HT-29 (cell line): ENCODE measurements around the gene LTV1. TPM values are rescaled to one million over a fixed set of nuclear protein-coding genes. Genes with fewer than 3 reads are reported as not detected.
"Not testable (repeated sequence)": the region's sequence is repeated elsewhere in the genome, so short reads cannot be mapped to it uniquely, and the experiment has no call there.

ENCODE experiments used
- DNase-seq: peaks from one replicate; pipeline ENCODE4 v3.0.0-alpha.2; 2015; ENCODE audit warnings: low spot score
- total RNA-seq: library from RNA; depleted of rRNA; stranded (reverse); fragments of >200 nt; shearing (Covaris generic); gene quantifications from 2 replicates; pipeline ENCODE4 v1.2.3, GENCODE V29; 2014; rRNA removed

Gene LTV1, protein sequence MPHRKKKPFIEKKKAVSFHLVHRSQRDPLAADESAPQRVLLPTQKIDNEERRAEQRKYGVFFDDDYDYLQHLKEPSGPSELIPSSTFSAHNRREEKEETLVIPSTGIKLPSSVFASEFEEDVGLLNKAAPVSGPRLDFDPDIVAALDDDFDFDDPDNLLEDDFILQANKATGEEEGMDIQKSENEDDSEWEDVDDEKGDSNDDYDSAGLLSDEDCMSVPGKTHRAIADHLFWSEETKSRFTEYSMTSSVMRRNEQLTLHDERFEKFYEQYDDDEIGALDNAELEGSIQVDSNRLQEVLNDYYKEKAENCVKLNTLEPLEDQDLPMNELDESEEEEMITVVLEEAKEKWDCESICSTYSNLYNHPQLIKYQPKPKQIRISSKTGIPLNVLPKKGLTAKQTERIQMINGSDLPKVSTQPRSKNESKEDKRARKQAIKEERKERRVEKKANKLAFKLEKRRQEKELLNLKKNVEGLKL
- 11.2 and 11.8 TPM in 2 replicates for total RNA-seq

DNA sequence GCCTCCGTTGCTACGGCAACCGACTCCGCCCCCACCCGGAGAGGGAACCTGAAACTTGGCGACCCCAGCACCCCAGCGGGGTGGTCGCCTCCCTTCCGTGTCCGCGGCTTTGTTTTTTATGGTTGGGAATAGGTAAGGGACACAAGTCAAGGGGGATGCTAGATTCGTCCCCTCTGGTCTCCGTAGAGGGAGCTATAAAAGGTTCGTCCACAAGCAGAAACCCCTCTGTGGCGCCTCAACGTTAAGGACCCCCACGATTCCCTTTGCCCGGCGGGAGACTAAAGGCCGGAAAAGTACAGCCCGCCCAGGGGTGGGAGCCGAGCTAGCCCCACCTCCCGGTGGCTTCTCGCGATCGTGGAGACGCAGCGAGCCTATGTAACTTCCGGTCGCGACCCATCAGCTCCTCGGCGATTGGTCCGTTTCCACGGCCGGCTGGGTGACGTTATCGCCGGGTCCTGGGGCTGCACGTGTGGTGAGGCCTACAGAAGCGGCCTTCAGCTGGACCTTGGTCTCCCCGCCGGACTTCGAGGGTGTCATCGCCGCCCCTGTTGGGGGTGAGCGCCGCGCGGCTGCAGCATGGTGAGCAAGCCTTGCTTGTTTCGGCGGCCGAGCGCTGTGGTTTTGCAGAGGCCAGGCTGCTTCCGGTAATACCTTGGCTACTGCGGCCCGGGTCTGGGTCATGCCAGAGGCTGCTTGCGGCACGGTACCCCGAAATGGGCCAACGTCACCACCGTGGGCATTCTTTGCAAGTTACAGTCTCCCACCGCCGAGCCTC, at the start of gene LTV1:
TSS of gene LTV1 (plus strand) at position 437 of the 775 bp plus-strand sequence. CDS start at position 577, 140 bp downstream.
- DNase-seq, result peak; percentile 95

DNA sequence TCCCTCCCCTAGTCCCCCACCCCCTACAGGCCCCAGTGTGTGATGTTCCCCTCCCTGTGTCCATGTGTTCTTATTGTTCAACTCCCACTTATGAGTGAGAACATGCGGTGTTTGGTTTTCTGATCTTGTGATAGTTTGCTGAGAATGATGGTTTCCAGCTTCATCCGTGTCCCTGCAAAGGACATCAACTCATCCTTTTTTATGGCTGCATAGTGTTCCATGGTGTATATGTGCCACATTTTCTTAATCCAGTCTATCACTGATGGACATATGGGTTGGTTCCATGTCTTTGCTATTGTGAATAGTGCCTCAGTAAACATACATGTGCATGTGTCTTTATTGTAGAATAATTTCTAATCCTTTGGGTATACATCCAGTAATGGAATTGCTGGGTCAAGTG, 46.6 kb upstream of the LTV1 start:
- DNase-seq, result not testable (repeated sequence)

DNA sequence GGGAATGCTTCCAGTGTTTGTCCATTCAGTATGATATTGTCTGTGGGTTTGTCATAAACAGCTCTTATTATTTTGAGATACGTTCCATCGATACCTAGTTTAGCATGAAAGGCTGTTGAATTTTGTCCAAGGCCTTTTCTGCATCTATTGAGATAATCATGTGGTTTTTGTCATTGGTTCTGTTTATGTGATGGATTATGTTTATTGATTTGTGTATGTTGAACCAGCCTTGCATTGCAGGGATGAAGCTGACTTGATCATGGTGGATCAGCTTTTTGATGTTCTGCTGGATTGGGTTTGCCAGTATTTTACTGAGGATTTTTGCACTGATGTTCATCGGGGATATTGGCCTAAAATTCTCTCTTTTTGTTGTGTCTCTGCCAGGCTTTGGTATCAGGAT, 44.7 kb upstream of the LTV1 start:
- DNase-seq, result not testable (repeated sequence)

DNA sequence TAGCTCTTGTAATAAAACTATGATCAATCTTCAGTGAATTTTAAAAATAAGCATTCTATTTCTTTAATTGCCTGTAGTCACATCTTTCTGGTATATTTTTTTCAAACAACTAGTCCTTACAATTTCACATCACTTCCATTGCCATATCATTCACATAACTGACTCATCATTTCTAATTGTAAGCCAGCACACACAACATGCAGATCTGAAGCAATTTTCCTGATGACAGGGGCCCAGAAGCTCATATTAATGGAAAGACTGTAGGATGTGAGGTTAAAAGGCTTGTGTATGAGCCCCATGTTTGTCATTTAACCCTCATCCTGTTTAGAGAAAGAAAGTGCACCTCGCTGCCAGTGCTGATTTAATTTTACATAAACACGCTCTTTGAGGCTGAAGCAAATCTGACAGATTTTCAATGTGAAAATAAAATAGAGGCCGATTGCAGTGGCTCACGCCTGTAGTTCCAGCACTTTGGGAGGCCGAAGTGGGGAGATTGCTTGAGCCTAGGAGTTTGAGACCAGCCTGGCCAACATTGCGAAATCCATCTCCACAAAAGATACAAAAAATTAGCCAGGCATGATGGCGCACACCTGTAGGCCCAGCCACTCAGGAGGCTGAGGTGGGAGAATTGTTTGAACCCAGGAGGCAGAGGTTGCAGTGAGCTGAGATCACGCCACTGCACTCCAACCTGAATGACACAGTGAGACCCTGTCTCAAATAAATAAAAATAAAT, 40.1 kb upstream of the LTV1 start:
- DNase-seq, result no peak

DNA sequence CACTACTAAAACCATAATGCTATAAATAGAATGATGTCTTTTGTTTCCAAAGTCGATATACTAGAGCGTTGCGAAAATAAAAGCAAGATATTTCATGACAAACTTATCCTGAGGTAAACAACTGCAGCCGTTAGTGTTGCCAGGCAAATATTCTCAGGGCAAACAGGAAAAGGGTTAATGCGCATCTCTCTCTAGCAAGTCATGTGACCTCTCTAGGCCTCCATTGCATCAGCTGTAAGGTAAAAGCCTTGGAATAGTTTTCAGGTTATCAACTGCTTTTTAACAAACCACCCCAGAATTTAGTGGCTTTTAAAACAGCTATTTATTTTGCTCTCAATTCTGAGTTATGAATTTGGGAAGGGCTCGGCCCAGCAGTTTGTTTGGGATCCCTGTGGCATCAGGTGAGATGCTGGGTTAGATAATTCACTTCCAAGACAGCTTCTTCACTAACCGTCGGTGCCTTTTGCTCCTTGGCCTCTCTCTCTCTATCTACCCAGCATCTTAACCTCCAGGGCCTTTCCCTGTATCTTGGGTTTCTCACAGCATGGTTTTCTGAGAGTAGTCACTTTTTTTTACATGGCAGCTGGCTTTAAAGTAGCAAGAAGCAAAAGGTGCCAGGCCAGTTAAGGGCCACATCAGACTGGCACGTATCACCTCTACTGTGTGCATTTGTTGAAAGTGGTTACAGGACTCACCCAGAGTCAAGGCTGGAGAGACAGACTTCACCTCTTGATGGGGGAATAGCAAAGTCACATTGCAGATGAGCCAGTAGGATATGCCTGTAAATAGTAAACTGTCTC, 39.2 kb upstream of the LTV1 start:
- DNase-seq, result no peak

DNA sequence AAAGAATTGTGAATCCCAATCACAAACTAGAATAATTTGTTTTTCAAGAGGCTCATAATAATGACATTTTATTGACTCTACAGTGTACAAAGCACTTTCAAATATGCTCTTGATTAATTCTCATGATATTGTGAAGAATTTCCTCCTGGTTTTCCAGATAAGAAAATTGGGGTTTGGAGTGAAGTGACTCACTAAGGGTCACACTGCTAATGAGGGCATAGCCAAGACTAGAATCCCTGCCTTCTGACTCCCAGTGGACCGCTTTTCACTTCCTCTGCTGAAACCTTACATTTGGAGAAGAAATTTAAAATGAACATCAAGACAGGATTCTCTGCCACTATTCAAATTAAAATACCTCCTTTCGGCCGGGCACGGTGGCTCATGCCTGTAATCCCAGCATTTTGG, 38.3 kb upstream of the LTV1 start:
- DNase-seq, result no peak

DNA sequence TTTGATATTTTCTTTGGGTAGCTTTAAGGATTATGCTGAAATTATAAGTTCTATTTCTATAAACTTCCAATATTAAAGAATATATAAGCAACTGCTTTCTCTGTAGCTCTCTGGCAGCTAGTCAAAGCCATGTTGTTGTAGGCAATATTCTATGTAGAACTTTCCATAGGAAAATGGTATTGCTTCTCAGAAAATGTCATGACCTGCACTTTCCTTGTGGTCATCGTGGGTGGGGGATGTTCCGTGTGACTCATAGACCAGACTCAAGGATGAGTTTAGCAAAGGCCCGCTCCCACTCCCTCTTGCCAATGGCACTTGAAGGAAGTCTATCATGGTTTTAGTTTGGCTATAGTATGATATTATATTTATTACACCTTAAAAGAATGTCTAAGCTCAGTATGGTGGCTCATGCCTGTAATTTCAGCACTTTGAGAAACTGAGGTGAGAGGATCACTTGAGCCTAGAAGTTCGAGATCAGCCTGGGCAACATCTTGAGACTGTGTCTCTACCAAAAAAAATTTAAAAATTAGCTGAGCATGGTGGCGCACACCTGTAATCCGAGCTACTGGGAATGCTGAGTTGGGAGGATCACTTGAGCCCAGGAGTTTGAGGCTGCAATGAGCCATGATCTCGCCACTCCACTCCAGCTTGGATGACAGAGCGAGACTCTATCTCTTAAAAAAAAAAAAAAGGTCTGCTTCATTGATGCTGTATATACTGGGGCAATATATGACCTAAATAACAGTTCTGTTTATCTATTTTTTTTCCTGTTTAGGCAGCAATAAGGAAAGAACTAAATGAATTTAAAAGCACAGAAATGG, 36.6 kb upstream of the LTV1 start:
- no peak for DNase-seq

DNA sequence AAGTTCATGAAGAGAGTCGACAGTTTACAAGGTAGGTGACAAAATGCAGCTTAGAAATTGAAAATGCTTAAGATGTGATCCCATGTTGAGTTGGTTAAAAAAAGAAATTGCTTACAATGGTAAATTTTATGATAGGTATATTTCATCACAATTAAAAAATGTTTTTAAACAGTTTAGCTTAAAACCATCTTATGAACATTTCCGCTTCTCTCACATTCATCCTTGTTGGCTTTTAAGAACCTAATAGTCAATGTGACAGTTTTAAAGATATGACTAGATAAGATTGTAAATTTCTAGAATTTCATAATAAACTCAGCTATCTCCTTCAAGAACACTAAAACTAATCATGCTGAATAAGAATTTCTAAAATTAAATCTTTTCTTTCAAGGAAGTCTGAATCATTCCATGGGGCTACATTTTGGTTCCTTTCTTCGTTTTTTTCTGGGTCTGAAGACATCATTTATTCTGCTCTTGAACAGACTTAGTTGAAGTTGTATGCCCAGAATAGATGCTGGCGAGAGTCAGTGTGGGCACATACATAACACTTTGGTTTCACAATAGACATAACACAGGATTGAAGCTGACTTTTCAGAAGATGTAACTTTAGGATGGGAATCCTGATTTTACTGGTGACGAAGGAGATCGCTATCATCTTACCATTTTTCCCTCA, 35.9 kb upstream of the LTV1 start:
- DNase-seq, result no peak

DNA sequence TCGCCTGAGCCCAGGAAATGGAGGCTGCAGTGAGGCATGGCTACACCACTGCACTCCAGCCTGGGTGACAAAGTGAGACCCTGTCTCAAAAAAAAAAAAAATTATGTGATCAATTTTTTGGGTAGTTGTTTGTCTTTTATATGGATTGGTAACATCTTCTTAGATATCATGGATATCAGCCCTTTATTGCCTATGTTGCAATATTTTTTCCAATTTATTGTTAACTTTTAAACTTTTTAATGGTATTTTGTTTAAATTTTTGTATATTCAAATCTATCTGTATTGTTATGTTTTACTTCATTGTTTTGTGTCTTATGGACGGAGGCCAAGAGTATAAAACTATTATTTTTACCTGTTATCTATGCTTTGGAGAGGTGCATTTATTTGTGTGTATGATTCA, 32.4 kb upstream of the LTV1 start:
- no peak for DNase-seq

DNA sequence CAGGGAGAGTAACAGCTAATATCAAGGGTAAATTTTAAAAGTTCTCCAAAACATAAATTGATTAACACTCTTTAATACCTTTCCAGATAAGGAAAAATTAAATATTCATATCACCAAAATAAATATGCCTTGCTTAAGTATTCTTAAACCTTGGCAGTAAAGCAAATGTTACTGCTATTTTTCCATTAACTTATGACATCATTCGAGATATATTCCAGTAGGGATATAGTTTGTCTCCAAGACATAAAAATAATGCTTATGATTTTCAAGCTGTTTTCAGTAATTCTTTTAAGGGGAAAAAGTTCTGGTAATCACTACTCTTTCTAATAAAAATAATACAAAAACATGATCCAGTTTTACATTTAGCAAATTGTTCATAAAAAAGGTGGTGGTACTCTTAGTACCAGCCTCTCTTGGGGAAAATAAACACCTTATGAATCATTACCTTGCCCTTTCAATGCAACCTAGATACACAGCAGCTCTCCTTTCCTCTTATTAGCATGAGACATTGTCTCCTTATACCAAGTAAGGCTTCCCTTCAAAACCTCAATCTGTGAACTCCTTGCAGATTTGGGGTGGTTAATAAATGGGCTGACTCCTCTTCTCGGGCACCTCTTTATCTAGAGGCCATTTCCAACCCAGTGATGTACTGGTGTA, 31.5 kb upstream of the LTV1 start:
- no peak for DNase-seq

DNA sequence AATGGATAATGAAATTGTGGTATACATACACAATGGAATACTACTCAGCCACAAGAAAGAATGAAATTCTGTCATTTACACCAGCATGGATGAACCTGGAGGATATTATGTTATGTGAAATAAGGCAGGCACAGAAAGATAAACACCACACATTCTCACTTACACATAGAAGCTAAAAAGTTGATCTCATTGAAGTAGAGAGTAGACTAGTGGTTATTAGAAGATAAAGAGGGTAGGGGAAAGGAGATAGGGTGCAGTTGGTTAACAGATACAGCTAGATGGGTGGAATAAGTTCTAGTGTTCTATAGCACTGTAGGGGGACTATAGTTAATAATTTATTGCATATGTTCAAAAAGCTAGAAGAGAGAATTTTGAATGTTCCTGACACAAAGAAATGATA, 25.5 kb upstream of the LTV1 start:
- DNase-seq, result no peak

DNA sequence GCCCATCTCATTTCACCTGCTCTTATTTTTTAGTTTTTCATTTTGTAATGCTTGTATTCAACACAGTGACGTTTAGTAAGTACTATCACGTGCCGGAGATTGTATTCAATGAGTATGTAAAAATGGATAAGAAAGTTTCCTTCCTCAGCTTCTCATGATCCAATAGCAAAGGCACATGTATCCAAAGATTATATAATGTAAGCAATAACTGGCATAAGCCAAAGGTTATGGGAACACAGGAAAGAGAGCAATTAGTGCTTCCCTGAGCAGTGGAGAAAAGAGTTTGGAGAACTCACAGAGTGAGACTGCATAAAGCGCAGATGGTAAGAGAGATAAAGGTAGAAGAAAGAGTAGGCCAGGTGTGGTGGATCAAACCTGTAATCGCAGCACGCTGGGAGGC, 21.8 kb upstream of the LTV1 start:
- no peak for DNase-seq

DNA sequence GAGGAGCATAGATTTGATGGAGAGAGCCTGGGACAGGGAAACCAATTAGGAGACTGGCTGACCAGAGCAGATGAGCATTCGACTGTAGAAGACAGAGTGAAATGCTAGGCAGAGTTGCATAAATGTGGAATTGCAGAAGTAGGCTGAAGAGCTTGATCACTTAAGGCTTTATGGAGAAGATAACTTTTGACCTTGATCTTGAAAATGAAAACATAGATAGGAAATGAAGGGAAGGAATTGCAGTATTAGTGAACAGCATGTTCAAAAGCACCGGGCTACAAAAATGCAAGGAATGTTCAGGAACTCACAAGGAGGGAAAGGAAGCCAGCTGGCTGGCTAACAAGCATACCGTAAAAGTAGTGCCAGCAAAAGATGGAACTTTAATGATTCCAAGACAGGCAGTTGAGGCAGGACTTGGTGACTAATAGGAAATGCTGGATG, 20.5 kb upstream of the LTV1 start:
- DNase-seq, result no peak

DNA sequence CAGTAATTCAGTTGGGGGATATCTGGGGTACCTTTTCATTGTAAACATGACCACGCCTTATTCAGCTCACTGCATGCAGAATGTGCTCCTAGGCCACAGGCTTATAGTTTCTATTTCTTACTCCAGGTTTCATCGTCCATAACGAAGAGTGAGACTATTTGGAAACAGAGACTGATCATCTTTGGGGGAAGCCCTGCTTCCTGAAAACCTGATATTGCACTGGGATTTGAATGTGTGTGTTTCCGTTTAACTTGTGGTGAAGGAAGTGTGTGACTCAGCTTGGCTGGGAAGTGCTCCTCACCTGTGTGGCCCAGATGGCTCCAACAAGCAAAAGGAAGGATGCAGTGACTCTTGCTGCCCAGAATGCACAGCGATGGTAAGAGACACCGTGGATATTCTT, 19.6 kb upstream of the LTV1 start:
- no peak for DNase-seq

DNA sequence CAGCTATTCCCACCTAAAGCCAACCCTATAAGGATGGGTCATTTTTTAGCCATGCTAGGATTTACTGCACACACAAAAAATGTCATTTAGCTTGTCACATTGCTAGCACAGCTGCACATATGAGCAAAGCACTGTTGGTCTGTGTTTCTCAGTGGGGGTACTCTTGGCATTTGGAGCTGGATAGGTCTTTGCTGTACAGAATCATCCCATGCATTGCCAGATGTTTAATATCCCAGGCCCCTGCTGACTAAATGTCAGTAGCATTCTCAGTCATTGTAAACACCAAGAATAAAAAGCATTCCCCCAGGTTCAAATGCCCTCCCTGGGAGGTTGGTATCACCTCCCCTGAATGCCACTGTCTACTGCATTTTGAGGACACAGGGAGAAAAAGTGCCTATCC, 14.6 kb upstream of the LTV1 start:
- DNase-seq, result no peak

DNA sequence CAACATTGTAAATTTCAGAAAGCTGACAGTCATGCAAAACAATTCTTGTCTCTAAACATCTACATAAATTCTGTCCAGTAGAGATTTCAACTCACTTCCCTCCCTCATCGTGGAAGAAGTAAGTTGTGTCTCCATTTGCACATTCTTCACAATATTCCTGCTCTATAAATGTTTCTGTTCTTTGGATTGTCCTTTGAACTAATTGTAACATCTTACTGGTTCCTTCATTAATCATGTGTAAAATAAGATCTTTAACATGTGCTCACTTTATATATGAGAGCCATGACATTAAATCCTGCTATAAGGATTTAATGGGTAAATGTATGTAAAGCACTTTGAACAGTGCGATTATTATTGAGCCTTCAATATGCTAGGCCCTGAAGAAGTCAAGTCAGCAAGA, 7.0 kb upstream of the LTV1 start:
- no peak for DNase-seq

DNA sequence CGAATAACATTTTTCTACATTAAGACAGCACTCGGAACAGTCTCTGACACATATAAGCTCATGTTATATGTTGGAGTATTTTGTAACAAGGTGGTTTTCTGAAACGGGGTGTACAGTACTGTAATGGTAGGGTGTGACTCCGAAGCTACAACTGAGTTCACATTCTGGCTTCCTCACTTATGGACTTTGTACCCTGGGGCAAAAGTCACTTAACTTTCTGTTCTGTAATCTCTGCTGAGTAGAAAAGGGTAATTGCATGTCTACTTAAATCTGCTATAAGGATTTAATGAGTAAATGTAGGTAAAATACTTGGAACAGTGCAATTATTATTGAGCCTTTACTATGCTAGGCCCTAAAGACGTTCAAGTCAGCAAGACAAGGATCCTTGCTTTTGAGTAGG, 4.7 kb upstream of the LTV1 start:
- peak; percentile 14 for DNase-seq

DNA sequence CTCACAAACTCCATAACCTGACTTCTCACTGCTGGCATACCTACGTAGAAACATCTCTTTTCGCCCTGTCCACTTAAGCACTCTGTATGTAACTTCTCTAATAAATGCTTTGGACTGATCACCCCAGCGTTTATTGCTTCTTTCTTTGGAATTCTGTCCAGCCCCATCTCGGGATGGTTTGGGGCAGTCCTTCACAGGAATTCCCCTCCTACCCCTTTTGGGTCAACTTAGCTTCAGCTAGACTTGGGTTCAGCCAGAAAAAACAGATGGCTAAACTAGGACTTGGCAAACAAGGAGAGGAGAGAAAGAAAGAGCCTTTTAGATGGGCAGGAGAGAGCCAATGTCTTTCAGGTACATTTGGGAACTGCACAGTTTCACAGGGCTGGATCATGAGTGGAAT, 3.9 kb upstream of the LTV1 start:
- DNase-seq, result no peak

DNA sequence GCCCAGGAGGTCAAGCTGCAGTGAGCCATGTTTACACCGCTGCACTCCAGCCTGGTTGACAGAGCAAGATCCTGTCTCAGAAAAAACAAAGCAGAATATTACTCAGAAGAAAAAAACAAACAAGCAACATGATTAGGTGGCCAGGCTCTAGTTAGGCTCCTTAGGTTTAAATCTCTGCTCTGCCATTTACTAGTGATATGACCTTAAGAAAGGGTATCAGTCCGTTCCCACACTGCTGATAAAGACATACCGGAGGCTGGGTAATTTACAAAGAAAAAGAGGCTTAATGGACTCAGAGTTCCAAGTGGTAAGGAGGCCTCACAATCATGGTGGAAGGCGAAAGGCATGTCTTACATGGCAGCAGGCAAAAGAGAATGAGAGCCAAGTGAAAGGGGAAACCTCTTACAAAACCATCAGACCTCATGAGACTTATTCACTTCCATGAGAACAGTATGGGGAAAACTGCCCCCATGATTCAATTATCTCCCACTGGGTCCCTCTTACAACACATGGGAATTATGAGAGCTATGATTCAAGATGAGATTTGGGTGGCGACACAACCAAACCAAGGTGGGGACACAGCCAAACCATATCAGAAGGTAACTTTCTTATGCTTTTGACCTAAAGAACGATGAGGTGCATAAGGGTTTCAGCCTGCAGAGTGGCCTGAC, 2.4 kb upstream of the LTV1 start:
- no peak for DNase-seq
